Right lobe of liver (tissue), 6 donors: ENCODE results near the gene KRTAP3-2. TPM values are rescaled to one million over a fixed set of nuclear protein-coding genes. Genes with fewer than 3 reads are reported as not detected.

Experiments
- ATAC-seq, 4 donors: fragments of 200-7000 bp; cut with Tn5 transposase; one replicate each; pipeline ENCODE4 v1.9.1; 2020; ENCODE audit warnings: mild to moderate bottlenecking in 4 of 4, moderate library complexity in 4 of 4
- DNase-seq, 3 donors: peaks; one replicate each; pipeline ENCODE4 v3.0.0-alpha.2; 2020
- H3K27ac ChIP-seq, 3 donors: fragments of 200-600 bp; one replicate each; pipeline ENCODE4 v1.8.0; 2022
- H3K27me3 ChIP-seq, 2 donors: fragments of 200-600 bp; one replicate each; pipeline ENCODE4 v1.8.0; 2022
- H3K36me3 ChIP-seq, 4 donors: fragments of 200-600 bp; sonication (generic) in 1 of 4; one replicate each; pipeline versions ENCODE4 v1.5.1 to v1.8.0; 2017 to 2022; ENCODE audit warnings: control low read depth in 1 of 4
- H3K4me1 ChIP-seq, 4 donors: fragments of 200-600 bp; sonication (generic) in 1 of 4; one replicate each; pipeline versions ENCODE4 v1.5.1 to v1.8.0; 2017 to 2022; ENCODE audit warnings: control low read depth in 1 of 4
- H3K4me3 ChIP-seq, 3 donors: fragments of 200-600 bp; one replicate each; pipeline ENCODE4 v1.8.0; 2022
- H3K9me3 ChIP-seq, 4 donors: fragments of 200-600 bp; sonication (generic) in 1 of 4; one replicate each; pipeline versions ENCODE4 v1.5.1 to v1.8.0; 2017 to 2022; ENCODE audit warnings: control low read depth in 1 of 4
- CTCF ChIP-seq, 4 donors: fragments of 200-600 bp in 3 of 4; fragments of 450-650 bp in 1 of 4; IDR thresholded peaks; one replicate each; pipeline versions ENCODE4 v1.5.1 to v1.8.0; 2016 to 2022; ENCODE audit warnings: antibody characterized with exemption in 4 of 4, mild to moderate bottlenecking in 2 of 4
- POLR2A ChIP-seq: fragments of 450-650 bp; IDR thresholded peaks from one replicate; pipeline ENCODE4 v1.6.1; 2017; ENCODE audit warnings: antibody characterized with exemption, mild to moderate bottlenecking
- WGBS: methylation state at CpG from one replicate; pipeline ENCODE4 v1.1.6; 2018; ENCODE audit warnings: low coverage, low lambda C conversion rate; ENCODE audit not compliant: insufficient coverage; ENCODE audit errors: missing lambda C conversion rate; 5-methylcytosine and 5-hydroxymethylcytosine counted together
- intact Hi-C, 2 donors: fragments of 100-400 bp; cut with DNase I; formaldehyde crosslinking; loops; one replicate each; pipeline versions ENCODE4 v1.11.2 to v1.14.1; 2022
- total RNA-seq, 6 experiments: library from RNA; depleted of rRNA in 2 of 6; stranded (reverse); fragments of >200 nt in 2 of 6; fragmentation: NEBNext Ultra II Directional in 3 of 6; extraction: Animal tissue kit (Norgen Biotek cat#: 25700) in 3 of 6; gene quantifications; one replicate each; pipeline versions ENCODE4 v1.1.0 to v1.2.4, GENCODE V29; 2016 to 2023
- donor health status: DM: no; HTN: yes; CAD: no.
- donor health status: DM: no; HTN: no; CAD: no.
- donor health status: DM: no; HTN: no; CAD: no.
- donor health status: DM: no; HTN: yes; CAD: no.
- donor health status: DM: no; HTN: yes; CAD: no.

KRTAP3-2 gene
- total RNA-seq, 6 experiments from 2014 or later = not detected

- H3K27ac ChIP-seq = no peak overlapping the region
Measured at GRCh38 chr17:40958086-40958953, 41.4 kb downstream of the KRTAP3-2 start.

DNA sequence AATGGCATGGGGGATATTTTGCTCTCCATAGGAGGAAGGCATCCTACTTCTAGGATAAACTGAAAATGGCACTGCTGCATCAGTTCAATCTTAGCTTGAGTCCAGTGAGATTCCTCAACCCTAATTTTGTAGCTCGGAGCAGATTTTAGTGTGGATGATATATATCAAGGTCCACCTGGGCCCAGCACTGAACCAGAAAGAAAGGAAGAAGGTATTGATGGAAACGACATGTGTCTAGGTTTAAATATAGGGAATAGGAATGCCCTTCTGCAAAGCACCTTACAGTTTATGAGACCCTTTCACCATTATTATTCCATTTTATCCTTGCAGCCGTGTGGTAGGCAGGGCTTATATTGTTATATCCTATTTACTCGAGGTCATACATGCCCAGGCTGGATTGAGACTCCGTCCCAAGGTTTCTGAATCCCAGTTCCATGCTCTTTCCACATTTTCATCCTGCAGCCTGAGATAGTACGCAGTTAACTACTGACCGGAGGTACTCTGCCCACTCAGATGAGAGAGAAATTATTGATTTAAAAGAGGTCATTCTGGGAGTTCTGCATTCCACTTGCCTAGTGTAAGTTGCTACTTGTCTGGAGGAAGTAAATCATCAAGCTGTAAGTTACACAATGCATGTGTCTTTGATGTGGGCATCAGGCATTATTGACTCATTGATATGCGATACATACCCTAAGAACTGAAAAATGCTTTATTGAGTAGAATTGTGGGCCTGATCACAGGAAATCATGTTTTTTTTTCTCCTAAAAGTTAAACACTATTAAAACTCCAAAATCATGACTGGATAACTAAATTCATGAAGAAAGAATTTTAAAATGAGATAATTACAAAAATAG, 43.1 kb downstream of the KRTAP3-2 start:
- intact Hi-C loops = no loop called here
- TF ChIP-seq CTCF (IDR thresholded peaks at IDR 0.05) (no peak), POLR2A (no peak)
- peaks cover 0 to 3% (median 0%) of the 10 kb centered on the region in 4 donors for H3K4me1 ChIP-seq
- 33% methylated on average over 7 of the region's 8 CpGs for WGBS
- H3K27me3 ChIP-seq = no peaks in the 10 kb centered on the region
- DNase-seq (no peak), ATAC-seq (peak in 1 of 4 donors; percentile 81)
- H3K36me3 ChIP-seq = no peaks in the 10 kb centered on the region
- no peaks in the 10 kb centered on the region for H3K9me3 ChIP-seq
- no peak overlapping the region for H3K27ac ChIP-seq
- H3K4me3 ChIP-seq = no peak overlapping the region

More at GRCh38 chr17:40958086-40958953, 41.4 kb downstream of the KRTAP3-2 start:
- H3K9me3 ChIP-seq = no peaks in the 10 kb centered on the region
- intact Hi-C loops = no loop called here
- no peak for TF ChIP-seq POLR2A
- TF ChIP-seq CTCF (IDR thresholded peaks at IDR 0.05) = no peak
- 64% methylated on average over 11 of the region's 12 CpGs for WGBS
- no peaks in the 10 kb centered on the region for H3K27me3 ChIP-seq
- H3K4me3 ChIP-seq = no peak overlapping the region
- ATAC-seq = no peak
- no peak for DNase-seq
- peaks cover 0 to 3% (median 0%) of the 10 kb centered on the region in 4 donors for H3K4me1 ChIP-seq
- no peaks in the 10 kb centered on the region for H3K36me3 ChIP-seq

DNA sequence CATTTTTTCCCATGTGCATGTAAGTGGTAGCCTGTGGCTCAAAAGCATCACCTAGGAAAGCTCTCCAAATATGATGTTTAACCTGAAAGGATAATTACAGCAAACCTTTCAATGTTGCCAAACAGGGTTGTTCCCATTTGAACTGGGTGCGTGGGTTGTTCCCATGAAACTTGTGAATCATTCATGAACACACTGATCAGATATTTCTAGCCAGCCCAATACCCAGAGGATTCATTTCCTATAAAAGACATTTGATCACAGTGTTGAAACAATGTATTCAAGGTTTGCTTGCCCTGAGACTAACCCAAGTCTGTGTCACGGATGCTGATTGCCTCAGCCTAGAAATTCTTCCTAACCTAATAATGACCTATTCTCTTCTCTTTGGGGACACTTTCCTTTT, 45.8 kb downstream of the KRTAP3-2 start:
- peak in 1 of 4 donors; percentile 69 for ATAC-seq
- intact Hi-C loops = no loop called here
- WGBS = 31% methylated on average over 2 of the region's 2 CpGs

More for the DNA sequence above, 45.8 kb downstream of the KRTAP3-2 start:
- Histone ChIP-seq H3K27ac (no peak overlapping the region), H3K4me3 (no peak overlapping the region), H3K27me3 (no peaks in the 10 kb centered on the region), H3K9me3 (no peaks in the 10 kb centered on the region), H3K36me3 (no peaks in the 10 kb centered on the region), H3K4me1 (peaks cover 0 to 3% (median 0%) of the 10 kb centered on the region in 4 donors)
- DNase-seq = no peak
- TF ChIP-seq CTCF (IDR thresholded peaks at IDR 0.05) = no peak
- no peak for TF ChIP-seq POLR2A
